Activated CD4-positive, CD25-positive, alpha-beta regulatory T cell treated with anti-CD3 and anti-CD28 coated beads, Interleukin-2, amount 50 U/mL, for 72 hours (primary cell): Measurements from ENCODE around the gene PRKAG3.
"Not testable (repeated sequence)": the region's sequence is repeated elsewhere in the genome, so short reads cannot be mapped to it uniquely, and the experiment has no call there.

Source experiments
- DNase-seq: peaks from one replicate; pipeline ENCODE4 v3.0.0; 2021

PRKAG3 gene

GRCh38 chr2:218861645-218862318 is 30.2 kb upstream of the PRKAG3 start:
- peak; percentile 26 for DNase-seq

GRCh38 chr2:218860950-218861381 is 29.4 kb upstream of the PRKAG3 start:
- no peak for DNase-seq

GRCh38 chr2:218859988-218860831 is 28.6 kb upstream of the PRKAG3 start:
- no peak for DNase-seq

GRCh38 chr2:218859556-218859987 is 28.0 kb upstream of the PRKAG3 start, which contains the start of gene WNT6:
TSS of gene WNT6 (plus strand) at chr2:218859805. CDS start at chr2:218860038, 233 bp downstream.
- DNase-seq, result no peak

GRCh38 chr2:218858671-218859555 is 27.3 kb upstream of the PRKAG3 start:
- no peak for DNase-seq

GRCh38 chr2:218858138-218858445 is 26.5 kb upstream of the PRKAG3 start:
- DNase-seq, result no peak

GRCh38 chr2:218857371-218858137 is 26.0 kb upstream of the PRKAG3 start:
- no peak for DNase-seq

GRCh38 chr2:218856896-218857243 is 25.3 kb upstream of the PRKAG3 start:
- no peak for DNase-seq

- DNase-seq, result no peak
These were observed 24.7 kb upstream of the PRKAG3 start for GRCh38 chr2:218856167-218856895.

- DNase-seq, result no peak
These were observed 23.9 kb upstream of the PRKAG3 start for GRCh38 chr2:218855305-218856166.

- DNase-seq, result no peak
These were observed 23.3 kb upstream of the PRKAG3 start for GRCh38 chr2:218854860-218855259.

GRCh38 chr2:218853766-218854165 is 22.2 kb upstream of the PRKAG3 start:
- no peak for DNase-seq

GRCh38 chr2:218852911-218853667 is 21.5 kb upstream of the PRKAG3 start:
- DNase-seq, result peak; percentile 69

- no peak for DNase-seq
These were observed 19.7 kb upstream of the PRKAG3 start for GRCh38 chr2:218851286-218851685.

GRCh38 chr2:218850796-218851195 is 19.2 kb upstream of the PRKAG3 start:
- DNase-seq, result no peak

GRCh38 chr2:218849721-218850120 is 18.1 kb upstream of the PRKAG3 start:
- DNase-seq, result no peak

- DNase-seq, result not testable (repeated sequence)
These were observed 15.4 kb upstream of the PRKAG3 start for GRCh38 chr2:218846963-218847362.

- DNase-seq, result not testable (repeated sequence)
These were observed 12.7 kb upstream of the PRKAG3 start for GRCh38 chr2:218844334-218844733.

GRCh38 chr2:218839888-218840287 is 8.3 kb upstream of the PRKAG3 start:
- no peak for DNase-seq

GRCh38 chr2:218839430-218839829 is 7.8 kb upstream of the PRKAG3 start:
- DNase-seq, result no peak
